H1 (cell line): Measurements from ENCODE around the gene PYGB. TPM values are rescaled to one million over a fixed set of nuclear protein-coding genes. Genes with fewer than 3 reads are reported as not detected.

Experiments
- CTCF ChIA-PET: fragments of 300-600 bp; sonication (Branson Sonifier 250); formaldehyde crosslinking; loops from one replicate; lab custom pipeline; 2021; ENCODE audit not compliant: partially characterized antibody; lab: Charles Lee
- POLR2A ChIA-PET: fragments of 300-600 bp; sonication (Branson Sonifier 250); formaldehyde crosslinking; loops from one replicate; lab custom pipeline; 2021; ENCODE audit warnings: inconsistent platforms; ENCODE audit not compliant: partially characterized antibody; lab: Charles Lee
- DNase-seq, 2 experiments: peaks; one replicate each; pipeline versions ENCODE4 v3.0.0 to v3.0.0-alpha.2; 2010 to 2022; ENCODE audit warnings: low spot score in 2 of 2, low read depth in 1 of 2, mixed read lengths in 1 of 2
- FAIRE-seq: peaks from 2 replicates; lab custom pipeline; 2011; peaks lifted over from hg19 to GRCh38; lab: Jason Lieb, UNC
- H2AFZ ChIP-seq: 2 replicates; pipeline ENCODE4 v1.8.1; 2012; ENCODE audit warnings: low read length, inconsistent platforms
- H2AK5ac ChIP-seq: 2 replicates; pipeline ENCODE4 v1.6.1; 2013; ENCODE audit warnings: low read depth, low read length
- H2BK120ac ChIP-seq: replicated peaks from 2 replicates; pipeline ENCODE3; 2013; ENCODE audit warnings: low read depth, low read length, inconsistent platforms
- H2BK12ac ChIP-seq: 2 replicates; pipeline ENCODE4 v1.6.1; 2013; ENCODE audit warnings: low read depth, low read length
- H2BK15ac ChIP-seq: 2 replicates; pipeline ENCODE4 v1.6.1; 2013; ENCODE audit warnings: low read length
- H2BK20ac ChIP-seq: 2 replicates; pipeline ENCODE4 v1.6.1; 2013; ENCODE audit warnings: low read length
- H2BK5ac ChIP-seq: 2 replicates; pipeline ENCODE4 v1.6.1; 2013; ENCODE audit warnings: low read depth, low read length
- H3K14ac ChIP-seq: 2 replicates; pipeline ENCODE4 v1.6.1; 2013; ENCODE audit warnings: inconsistent platforms; ENCODE audit not compliant: insufficient read length
- H3K18ac ChIP-seq: 2 replicates; pipeline ENCODE4 v1.6.1; 2013; ENCODE audit warnings: low read length; ENCODE audit errors: extremely low read depth
- H3K23ac ChIP-seq: 2 replicates; pipeline ENCODE4 v1.6.1; 2013; ENCODE audit warnings: inconsistent platforms; ENCODE audit not compliant: insufficient read length
- H3K23me2 ChIP-seq: 2 replicates; pipeline ENCODE4 v1.6.1; 2013; ENCODE audit warnings: low read depth, low read length
- H3K27ac ChIP-seq: 2 replicates; pipeline ENCODE4 v1.6.1; 2011; ENCODE audit warnings: low read depth, low read length, inconsistent platforms
- H3K27me3 ChIP-seq, 4 experiments: replicated peaks in 1 of 4; 1 replicate in 1 of 4; 2 replicates in 3 of 4; pipeline versions ENCODE4 v1.6.1 to v1.8.1; 2011 to 2013; ENCODE audit warnings: low read length in 3 of 4, mild to moderate bottlenecking in 3 of 4, inconsistent platforms in 2 of 4, mixed read lengths in 2 of 4, moderate library complexity in 1 of 4; ENCODE audit not compliant: control insufficient read depth in 3 of 4, insufficient read depth in 3 of 4; ENCODE audit errors: extremely low read depth in 1 of 4
- H3K36me3 ChIP-seq, 4 experiments: 2 replicates each; pipeline versions ENCODE4 v1.6.1 to v1.8.1; 2011 to 2013; ENCODE audit warnings: mild to moderate bottlenecking in 4 of 4, low read length in 3 of 4, moderate library complexity in 2 of 4, control low read depth in 1 of 4, inconsistent platforms in 1 of 4; ENCODE audit not compliant: insufficient read depth in 4 of 4, control insufficient read depth in 2 of 4
- H3K4ac ChIP-seq: replicated peaks from 2 replicates; pipeline ENCODE3; 2013; ENCODE audit warnings: low read length, low read depth, mixed read lengths, inconsistent platforms; ENCODE audit not compliant: insufficient read length
- H3K4me1 ChIP-seq, 4 experiments: replicated peaks in 1 of 4; 1 replicate in 1 of 4; 2 replicates in 3 of 4; pipeline versions ENCODE4 v1.6.1 to v1.8.1; 2011 to 2013; ENCODE audit warnings: low read length in 3 of 4, inconsistent platforms in 2 of 4, mixed read lengths in 1 of 4; ENCODE audit not compliant: insufficient read depth in 4 of 4, control insufficient read depth in 3 of 4
- H3K4me2 ChIP-seq, 2 experiments: 2 replicates each; pipeline versions ENCODE4 v1.6.1 to v1.8.1; 2011 to 2013; ENCODE audit warnings: low read depth in 2 of 2, low read length in 2 of 2, control low read depth in 1 of 2, inconsistent platforms in 1 of 2, mild to moderate bottlenecking in 1 of 2; ENCODE audit not compliant: insufficient read depth in 1 of 2
- H3K4me3 ChIP-seq, 4 experiments: fragments of 200-600, 300-600 bp in 1 of 4; sonication (generic), shearing (Covaris generic), sonication (Bioruptor Twin) in 1 of 4; 2 replicates each; pipeline versions ENCODE4 v1.5.1 to v1.8.1; 2011 to 2016; ENCODE audit warnings: low read length in 4 of 4, low read depth in 3 of 4, control low read depth in 2 of 4, inconsistent platforms in 2 of 4, mild to moderate bottlenecking in 2 of 4, mixed read lengths in 1 of 4, moderate library complexity in 1 of 4; ENCODE audit not compliant: insufficient read depth in 2 of 4; ENCODE audit errors: extremely low read depth in 1 of 4
- H3K56ac ChIP-seq: replicated peaks from 2 replicates; pipeline ENCODE3; 2013; ENCODE audit warnings: low read depth, mild to moderate bottlenecking, mixed read lengths, low read length, inconsistent platforms; ENCODE audit not compliant: insufficient read length
- H3K79me1 ChIP-seq: 2 replicates; pipeline ENCODE4 v1.6.1; 2013; ENCODE audit warnings: low read depth, low read length, control low read depth
- H3K79me2 ChIP-seq, 2 experiments: 2 replicates each; pipeline versions ENCODE4 v1.6.1 to v1.8.1; 2012 to 2013; ENCODE audit warnings: low read length in 2 of 2, mild to moderate bottlenecking in 2 of 2, inconsistent platforms in 1 of 2; ENCODE audit not compliant: insufficient read depth in 2 of 2, control insufficient read depth in 1 of 2
- H3K9ac ChIP-seq, 4 experiments: replicated peaks in 1 of 4; 1 replicate in 1 of 4; 2 replicates in 3 of 4; pipeline versions ENCODE4 v1.6.1 to v1.8.1; 2011 to 2013; ENCODE audit warnings: low read depth in 3 of 4, low read length in 3 of 4, control low read depth in 2 of 4, mild to moderate bottlenecking in 2 of 4, moderate library complexity in 2 of 4, inconsistent platforms in 1 of 4; ENCODE audit errors: extremely low read depth in 1 of 4
- H3K9me3 ChIP-seq, 2 experiments: 2 replicates each; pipeline versions ENCODE4 v1.6.1 to v1.8.1; 2012 to 2013; ENCODE audit warnings: mild to moderate bottlenecking in 2 of 2, moderate library complexity in 2 of 2, control low read depth in 1 of 2, inconsistent platforms in 1 of 2, low read depth in 1 of 2, low read length in 1 of 2, mixed read lengths in 1 of 2; ENCODE audit not compliant: insufficient read depth in 2 of 2
- H4K20me1 ChIP-seq, 2 experiments: replicated peaks in 1 of 2; 2 replicates each; pipeline versions ENCODE3 to v1.8.1; 2011 to 2013; ENCODE audit warnings: inconsistent platforms in 2 of 2, low read length in 2 of 2, mild to moderate bottlenecking in 1 of 2; ENCODE audit not compliant: insufficient read depth in 2 of 2, control insufficient read depth in 1 of 2
- H4K5ac ChIP-seq: 2 replicates; pipeline ENCODE4 v1.6.1; 2013; ENCODE audit warnings: low read length, low read depth, mixed read lengths, inconsistent platforms; ENCODE audit not compliant: insufficient read length
- H4K8ac ChIP-seq: 2 replicates; pipeline ENCODE4 v1.8.0; 2013; ENCODE audit warnings: mild to moderate bottlenecking, moderate library complexity, low read length, inconsistent platforms; ENCODE audit not compliant: insufficient read depth; ENCODE audit errors: extremely low read depth
- H4K91ac ChIP-seq: replicated peaks from 2 replicates; pipeline ENCODE3; 2013; ENCODE audit warnings: low read length, mixed read lengths, inconsistent platforms; ENCODE audit not compliant: insufficient read length
- CHD2 ChIP-seq: IDR thresholded peaks from 2 replicates; pipeline ENCODE4 v1.6.1; 2012; ENCODE audit warnings: low read length, improper control_type of control experiment
- CTBP2 ChIP-seq: IDR thresholded peaks from 2 replicates; pipeline ENCODE4 v1.7.0; 2011; ENCODE audit warnings: borderline replicate concordance, mild to moderate bottlenecking, moderate library complexity, mixed read lengths, low read length; ENCODE audit not compliant: insufficient read depth, insufficient read length
- HDAC6 ChIP-seq: IDR thresholded peaks from one replicate; pipeline ENCODE4 v1.7.1; 2012; ENCODE audit warnings: low read depth, mild to moderate bottlenecking, inconsistent platforms, low read length, moderate library complexity
- JUN ChIP-seq: IDR thresholded peaks from 2 replicates; pipeline ENCODE4 v1.6.1; 2011; ENCODE audit warnings: low read depth, mild to moderate bottlenecking, improper control_type of control experiment, low read length
- RBBP5 ChIP-seq: IDR thresholded peaks from 2 replicates; pipeline ENCODE4 v1.7.1; 2012; ENCODE audit warnings: low read depth, mild to moderate bottlenecking, inconsistent platforms, low read length, moderate library complexity, borderline replicate concordance
- SP1 ChIP-seq: IDR thresholded peaks from 2 replicates; pipeline ENCODE4 v1.6.1; 2011; ENCODE audit warnings: low read depth, low read length
- SP2 ChIP-seq: IDR thresholded peaks from 2 replicates; pipeline ENCODE4 v1.6.1; 2012; ENCODE audit warnings: mild to moderate bottlenecking, low read length, inconsistent platforms
- YY1 ChIP-seq: IDR thresholded peaks from 2 replicates; pipeline ENCODE4 v1.6.1; 2011; ENCODE audit warnings: low read depth, mild to moderate bottlenecking, low read length
- ZNF274 ChIP-seq: IDR thresholded peaks from 2 replicates; pipeline ENCODE4 v1.7.0; 2012; ENCODE audit warnings: low read length, borderline replicate concordance; ENCODE audit errors: extremely low read depth
- WGBS, 2 experiments: shearing (Covaris generic) in 1 of 2; methylation state at CpG; one replicate each; pipeline versions ENCODE4 v1.1.6 to v1.1.7; 2013 to 2015; ENCODE audit warnings: low lambda C conversion rate in 2 of 2, mixed read lengths in 2 of 2, inconsistent platforms in 1 of 2, low coverage in 1 of 2, missing lambda C conversion rate in 1 of 2; ENCODE audit not compliant: insufficient replicate concordance in 2 of 2, insufficient coverage in 1 of 2, insufficient read length in 1 of 2; ENCODE audit errors: extremely low coverage in 1 of 2, missing lambda C conversion rate in 1 of 2; 5-methylcytosine and 5-hydroxymethylcytosine counted together
- polyA plus RNA-seq, 7 experiments: library from polyadenylated mRNA; depleted of rRNA in 3 of 7; stranded (reverse) in 5 of 7; unstranded in 2 of 7; fragments of >200 nt in 5 of 7; fragments of 200-250 nt in 2 of 7; gene quantifications; 1 replicate in 5 of 7; 2 replicates in 1 of 7; 4 replicates in 1 of 7; pipeline versions ENCODE4 v1.2.1 to v1.2.3, GENCODE V29; 2011 to 2013; ENCODE audit warnings: missing spikeins in 2 of 7, mixed read lengths in 2 of 7
- total RNA-seq: library from RNA; stranded (reverse); fragmentation: NEBNext Ultra II Directional; extraction: Animal tissue kit (Norgen Biotek cat#: 25700); gene quantifications from 2 replicates; pipeline ENCODE4 v1.2.1, GENCODE V29; 2021

Gene PYGB
- total and polyA plus RNA-seq, 2 of the 8 experiments (the other 6 are each of a cell fraction or from before 2014, with no cell fraction given): 26.6 to 56.0 TPM

DNA sequence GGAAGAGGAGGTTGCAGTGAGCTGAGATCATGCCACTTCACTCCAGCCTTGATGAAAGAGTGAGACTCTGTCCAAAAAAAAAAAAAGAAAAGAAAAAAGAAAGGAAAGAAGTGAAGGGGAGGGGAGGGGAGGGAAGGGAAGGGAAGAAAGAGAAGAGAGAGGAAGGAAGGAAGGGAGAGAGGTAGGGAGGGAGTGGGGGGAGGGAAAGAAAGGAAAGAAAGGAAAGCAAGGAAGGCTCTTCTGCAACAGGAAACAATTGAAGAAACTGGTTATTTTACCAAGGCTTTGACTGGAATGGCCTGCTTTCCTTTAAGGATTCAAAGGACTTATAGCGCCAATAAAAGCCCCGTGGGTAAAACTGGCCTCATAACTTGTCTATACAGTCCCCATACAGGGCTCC is 78.1 kb downstream of the PYGB start:
- peaks cover 0 to 14% of the 10 kb centered on the region in 2 experiments; a peak in 2 of 4 replicates for H3K9me3 ChIP-seq
- H2AFZ ChIP-seq: no peak overlapping the region
- no peak overlapping the region for H3K56ac ChIP-seq
- no peak overlapping the region for H4K8ac ChIP-seq
- no peaks in the 10 kb centered on the region for H3K27me3 ChIP-seq
- CTCF ChIA-PET: no interaction called here
- H3K9ac ChIP-seq: no peak overlapping the region
- no peak overlapping the region for H2AK5ac ChIP-seq
- no peak for FAIRE-seq
- no peak overlapping the region for H2BK120ac ChIP-seq
- H2BK5ac ChIP-seq: no peak overlapping the region
- no peak overlapping the region for H4K5ac ChIP-seq
- H3K14ac ChIP-seq: no peak overlapping the region
- H3K4me2 ChIP-seq: no peak overlapping the region
- peaks cover 23% of the 10 kb centered on the region for H3K79me1 ChIP-seq
- peaks cover 0 to 11% of the 10 kb centered on the region in 2 experiments for H4K20me1 ChIP-seq
- H3K18ac ChIP-seq: no peak overlapping the region
- H3K4me3 ChIP-seq: no peak overlapping the region
- H2BK15ac ChIP-seq: no peak overlapping the region
- no peak overlapping the region for H2BK12ac ChIP-seq
- no peak overlapping the region for H3K4ac ChIP-seq
- POLR2A ChIA-PET: interaction anchor here (0.6 kb wide), 1 partner anchor 81 kb away, joined by 3 read pairs; no protein-coding TSS in a partner anchor
- DNase-seq: peak in 1 of 2 experiments; percentile 17
- H2BK20ac ChIP-seq: no peak overlapping the region
- H4K91ac ChIP-seq: no peak overlapping the region
- H3K23ac ChIP-seq: no peak overlapping the region
- H3K27ac ChIP-seq: no peak overlapping the region
- peaks cover 4 to 9% (median 5%) of the 10 kb centered on the region in 4 experiments for H3K4me1 ChIP-seq
- peaks cover 0 to 12% (median 4%) of the 10 kb centered on the region in 4 experiments; a peak in 3 of 8 replicates for H3K36me3 ChIP-seq
- 97% methylated on average over 2 of the region's 2 CpGs; no CpG with 5 or more reads in 1 of the 2 experiments for WGBS, 2 experiments
- no peaks in the 10 kb centered on the region; the same call in 1 of the 2 replicates for H3K23me2 ChIP-seq
- TF ChIP-seq SP2: no peak
- no peak for TF ChIP-seq RBBP5
- no peak for TF ChIP-seq SP1
- no peak for TF ChIP-seq ZNF274
- no peak for TF ChIP-seq CHD2
- no peak for TF ChIP-seq HDAC6
- TF ChIP-seq YY1: no peak
- TF ChIP-seq CTBP2: no peak
- TF ChIP-seq JUN: no peak
- peaks cover 0 to 39% of the 10 kb centered on the region in 2 experiments; a peak in 3 of 4 replicates for H3K79me2 ChIP-seq
